Stimulated activated CD4-positive, alpha-beta T cell treated with anti-CD3 and anti-CD28 coated beads, Interleukin-12 subunit alpha, Interleukin-12 subunit beta, amount 100 ng/mL, for 24 hours (primary cell): ENCODE results near the gene PSAPL1.

ENCODE experiments used
- DNase-seq, 2 experiments: peaks; one replicate each; pipeline ENCODE4 v3.0.0-alpha.2; 2020; ENCODE audit warnings: low read depth in 2 of 2

The PSAPL1 gene

GRCh38 chr4:7431696-7432530 is 2.8 kb downstream of the PSAPL1 start:
- no peak for DNase-seq

GRCh38 chr4:7430965-7431695 is 3.6 kb downstream of the PSAPL1 start:
- no peak for DNase-seq

- no peak for DNase-seq
Measured at GRCh38 chr4:7430368-7430964, 4.3 kb downstream of the PSAPL1 start.

- DNase-seq: no peak
Measured at GRCh38 chr4:7429601-7430078, 5.1 kb downstream of the PSAPL1 start.

GRCh38 chr4:7429069-7429416 is 5.7 kb downstream of the PSAPL1 start:
- DNase-seq: no peak

GRCh38 chr4:7428261-7429068 is 6.3 kb downstream of the PSAPL1 start:
- DNase-seq: no peak

GRCh38 chr4:7427831-7428260 is 6.9 kb downstream of the PSAPL1 start:
- no peak for DNase-seq

- DNase-seq: no peak
Measured at GRCh38 chr4:7427361-7427760, 7.4 kb downstream of the PSAPL1 start.

GRCh38 chr4:7426525-7427171 is 8.1 kb downstream of the PSAPL1 start:
- no peak for DNase-seq

GRCh38 chr4:7425591-7426468 is 8.9 kb downstream of the PSAPL1 start:
- DNase-seq: no peak

- no peak for DNase-seq
Measured at GRCh38 chr4:7425124-7425523, 9.6 kb downstream of the PSAPL1 start.

GRCh38 chr4:7424553-7425111 is 10.1 kb downstream of the PSAPL1 start:
- DNase-seq: no peak

- no peak for DNase-seq
Measured at GRCh38 chr4:7423801-7424552, 10.8 kb downstream of the PSAPL1 start.

GRCh38 chr4:7423391-7423790 is 11.3 kb downstream of the PSAPL1 start:
- DNase-seq: no peak

- no peak for DNase-seq
Measured at GRCh38 chr4:7422898-7423180, 11.9 kb downstream of the PSAPL1 start.

GRCh38 chr4:7422151-7422897 is 12.4 kb downstream of the PSAPL1 start:
- no peak for DNase-seq

- no peak for DNase-seq
Measured at GRCh38 chr4:7421356-7422150, 13.2 kb downstream of the PSAPL1 start.

GRCh38 chr4:7420661-7421040 is 14.1 kb downstream of the PSAPL1 start:
- DNase-seq: no peak
